Stimulated activated CD4-positive, alpha-beta T cell treated with anti-CD3 and anti-CD28 coated beads, TNF-alpha, amount 100 ng/mL, for 24 hours (primary cell): Measurements from ENCODE around the gene CLTA.
A peak's percentile ranks its signal among the peaks of the same experiment; 100 is the strongest.

Experiments used
- DNase-seq, 3 experiments: peaks; one replicate each; pipeline ENCODE4 v3.0.0-alpha.2; 2020; ENCODE audit warnings: low read depth in 3 of 3

Gene CLTA, protein sequence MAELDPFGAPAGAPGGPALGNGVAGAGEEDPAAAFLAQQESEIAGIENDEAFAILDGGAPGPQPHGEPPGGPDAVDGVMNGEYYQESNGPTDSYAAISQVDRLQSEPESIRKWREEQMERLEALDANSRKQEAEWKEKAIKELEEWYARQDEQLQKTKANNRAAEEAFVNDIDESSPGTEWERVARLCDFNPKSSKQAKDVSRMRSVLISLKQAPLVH

DNA sequence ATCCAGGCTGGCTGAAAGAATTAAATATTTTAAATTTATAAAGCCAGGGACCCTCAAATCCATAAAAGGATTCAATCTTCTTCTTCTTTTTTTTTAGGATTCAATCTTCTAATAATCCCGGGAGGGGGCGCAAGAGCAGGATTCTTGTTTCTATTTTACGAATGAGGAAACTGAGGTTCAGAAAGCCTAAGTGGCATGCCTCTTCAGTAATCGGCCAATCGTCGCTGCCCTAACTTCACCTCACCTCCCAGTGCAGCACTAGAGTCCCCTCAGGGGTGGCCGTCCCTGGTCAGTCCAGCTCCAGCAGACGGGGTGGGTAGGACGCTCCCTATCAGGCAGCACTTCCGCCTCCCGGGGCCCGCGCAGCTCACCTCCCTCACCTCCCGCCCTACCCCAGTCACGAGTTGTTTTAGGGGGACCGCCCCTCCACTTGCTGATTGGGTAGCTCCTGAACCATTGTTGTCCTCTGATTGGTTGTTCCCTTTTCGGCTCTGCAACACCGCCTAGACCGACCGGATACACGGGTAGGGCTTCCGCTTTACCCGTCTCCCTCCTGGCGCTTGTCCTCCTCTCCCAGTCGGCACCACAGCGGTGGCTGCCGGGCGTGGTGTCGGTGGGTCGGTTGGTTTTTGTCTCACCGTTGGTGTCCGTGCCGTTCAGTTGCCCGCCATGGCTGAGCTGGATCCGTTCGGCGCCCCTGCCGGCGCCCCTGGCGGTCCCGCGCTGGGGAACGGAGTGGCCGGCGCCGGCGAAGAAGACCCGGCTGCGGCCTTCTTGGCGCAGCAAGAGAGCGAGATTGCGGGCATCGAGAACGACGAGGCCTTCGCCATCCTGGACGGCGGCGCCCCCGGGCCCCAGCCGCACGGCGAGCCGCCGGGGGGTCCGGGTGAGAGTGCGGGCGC is at the start of gene CLTA:
Gene CLTA, plus strand, starts transcription at position 534 of the 902 bp plus-strand sequence. Its CDS starts 136 bp downstream, at position 670.
- DNase-seq, result peak; percentile 90 to 93 (median 91)

DNA sequence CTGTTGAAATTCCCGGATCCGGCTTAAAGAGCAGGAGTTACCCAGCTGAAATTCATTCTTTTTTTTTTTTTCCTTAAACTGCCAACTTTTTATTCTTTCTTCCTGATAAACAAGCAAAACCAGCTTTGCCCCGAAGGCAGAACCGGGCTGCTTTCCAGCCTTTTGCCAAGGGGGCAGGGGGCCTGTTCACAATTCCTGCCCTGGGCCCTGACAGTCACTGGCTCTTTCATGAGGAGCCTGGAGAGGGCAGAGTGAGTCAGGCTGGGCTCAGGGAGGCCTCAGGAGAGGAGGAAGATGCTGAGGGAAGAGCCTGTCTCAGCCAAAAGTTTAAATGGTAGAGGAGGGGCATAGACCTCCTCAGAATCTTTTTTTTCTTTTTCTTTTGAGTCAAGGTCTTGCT is 49.4 kb upstream of the CLTA start:
- DNase-seq, result no peak

DNA sequence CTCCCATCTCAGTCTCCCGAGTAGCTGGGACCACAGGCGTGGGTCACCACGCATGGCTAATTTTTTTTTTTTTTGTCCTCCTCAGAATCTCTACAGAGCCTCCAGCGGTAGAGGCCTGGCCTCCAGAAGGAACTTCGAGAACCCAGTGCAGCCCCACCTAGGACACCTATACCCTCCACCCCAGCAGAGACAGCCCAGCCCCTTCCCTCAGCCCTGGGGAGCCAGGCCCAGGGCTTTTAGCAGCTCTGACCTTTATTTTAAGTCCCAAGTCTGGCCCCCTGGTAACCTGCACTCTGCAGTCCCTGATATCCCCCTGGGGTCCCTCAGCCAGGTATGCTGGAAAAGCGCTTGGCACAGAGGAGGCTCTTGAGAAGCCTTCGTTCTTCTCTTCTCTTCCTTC is 49.0 kb upstream of the CLTA start:
- DNase-seq, result no peak

DNA sequence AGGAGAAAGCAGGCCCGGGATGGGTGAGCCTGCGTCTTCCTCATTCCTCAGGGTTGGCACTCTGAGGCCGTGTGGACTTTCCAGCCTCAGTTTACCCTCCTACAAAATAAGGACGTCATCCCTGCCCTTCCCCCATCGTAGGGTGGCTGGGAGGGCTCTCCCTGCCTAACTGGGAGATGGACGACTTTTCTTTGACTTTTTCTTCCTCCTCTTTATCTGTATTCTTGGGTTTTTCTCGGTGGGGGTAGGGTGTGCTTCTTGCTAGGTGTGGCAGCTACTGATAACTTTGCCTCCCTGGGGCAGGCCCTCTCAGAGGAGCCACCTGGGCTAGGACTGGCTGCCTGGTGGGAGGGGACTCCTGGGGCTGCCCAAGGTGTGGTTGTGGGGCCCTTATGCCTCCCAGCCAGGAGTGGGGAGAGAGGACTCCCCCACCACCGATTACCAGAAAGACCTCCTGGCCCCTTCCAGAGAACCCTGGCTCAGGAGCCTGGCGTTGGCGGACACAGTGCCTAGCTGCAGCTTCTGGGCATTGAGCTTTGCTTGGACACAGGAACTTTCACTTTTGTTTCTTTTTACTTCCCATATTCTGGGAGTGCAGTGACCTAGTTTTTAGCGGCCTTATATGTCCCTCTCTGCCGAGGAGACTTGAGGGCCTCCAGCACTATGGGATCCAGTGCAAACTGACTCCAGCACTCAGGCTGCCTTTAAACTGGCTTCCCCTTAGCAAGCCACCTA is 48.0 kb upstream of the CLTA start:
- DNase-seq, result no peak

DNA sequence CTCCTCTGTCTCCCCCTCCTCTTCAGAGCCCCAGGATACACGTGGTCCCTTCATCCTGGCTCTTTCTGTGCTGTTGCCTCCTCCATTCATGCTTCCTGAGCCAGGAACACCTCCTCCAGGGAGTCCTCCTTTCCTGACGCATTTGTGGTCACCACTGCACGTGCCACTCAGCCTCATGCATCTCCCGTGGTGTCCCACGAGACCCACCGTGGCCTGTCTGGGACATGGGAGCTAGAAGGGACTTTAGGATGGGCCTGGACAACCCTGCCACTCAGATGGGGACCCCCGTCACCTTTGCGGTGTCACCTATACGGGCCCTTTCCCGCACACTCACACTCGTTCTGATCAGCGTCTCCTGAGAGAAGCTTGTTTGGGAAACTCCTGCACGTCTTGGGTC is 47.5 kb upstream of the CLTA start:
- no peak for DNase-seq

DNA sequence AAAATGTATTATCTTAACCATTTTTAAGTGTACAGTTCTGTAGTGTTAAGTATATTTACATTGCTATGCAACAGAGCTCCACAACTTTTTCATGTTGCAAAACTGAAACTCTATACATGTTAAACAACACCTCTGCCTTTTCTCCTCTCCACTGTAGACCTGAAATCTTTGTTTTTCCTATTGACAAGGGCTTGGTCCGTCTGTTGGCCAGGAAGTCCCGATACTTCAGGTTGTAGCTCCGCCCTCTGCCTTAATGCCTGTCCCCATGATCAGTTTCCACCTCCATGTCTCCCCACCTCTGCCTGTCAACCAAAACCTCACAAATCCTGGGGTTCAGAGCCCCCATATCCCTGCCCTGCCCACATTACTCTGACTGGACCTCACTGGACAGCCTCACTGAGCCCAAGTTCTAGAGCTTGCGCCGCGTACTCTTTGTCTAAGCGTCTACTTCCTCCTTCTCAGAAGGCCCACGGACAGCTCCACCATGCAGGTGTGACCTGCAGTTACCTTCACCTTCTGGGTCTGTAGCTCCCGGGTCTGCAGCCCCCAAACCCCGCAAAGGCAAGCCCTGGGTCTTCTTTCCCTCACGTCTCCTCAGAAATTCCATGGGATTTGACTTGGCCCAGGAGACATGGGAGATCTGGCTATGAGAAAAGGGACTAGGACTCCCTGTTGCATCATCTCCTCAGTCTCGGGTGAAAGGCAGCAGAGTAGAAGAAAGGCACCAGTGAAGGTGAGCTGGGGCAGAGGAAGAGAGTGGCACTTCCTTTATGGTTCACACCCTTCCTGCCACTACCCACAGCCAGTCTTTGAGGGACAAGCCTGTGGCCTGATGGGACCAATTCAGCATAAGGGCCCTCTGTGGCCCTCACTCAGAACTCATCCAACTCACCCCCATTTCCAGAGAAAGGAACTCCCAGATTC is 46.1 kb upstream of the CLTA start:
- no peak for DNase-seq

DNA sequence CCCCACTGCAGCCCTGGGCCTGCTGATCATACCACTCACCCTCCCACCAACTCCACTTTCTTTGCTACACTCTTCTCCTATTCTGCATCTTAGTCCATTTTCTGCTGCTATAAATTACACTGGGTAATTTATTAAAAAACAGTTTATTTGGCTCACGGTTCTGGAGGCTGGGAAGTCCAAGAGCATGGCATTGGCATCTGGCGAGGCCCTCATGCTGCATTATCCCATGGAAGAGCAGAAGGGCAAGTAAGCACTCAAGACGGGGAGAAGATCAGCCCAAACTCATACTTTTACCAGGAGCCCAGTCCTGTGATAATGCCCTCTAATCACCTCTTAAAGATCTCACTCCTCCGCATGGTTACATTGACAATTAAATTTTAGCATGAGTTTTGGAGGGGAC is 44.8 kb upstream of the CLTA start:
- no peak for DNase-seq

DNA sequence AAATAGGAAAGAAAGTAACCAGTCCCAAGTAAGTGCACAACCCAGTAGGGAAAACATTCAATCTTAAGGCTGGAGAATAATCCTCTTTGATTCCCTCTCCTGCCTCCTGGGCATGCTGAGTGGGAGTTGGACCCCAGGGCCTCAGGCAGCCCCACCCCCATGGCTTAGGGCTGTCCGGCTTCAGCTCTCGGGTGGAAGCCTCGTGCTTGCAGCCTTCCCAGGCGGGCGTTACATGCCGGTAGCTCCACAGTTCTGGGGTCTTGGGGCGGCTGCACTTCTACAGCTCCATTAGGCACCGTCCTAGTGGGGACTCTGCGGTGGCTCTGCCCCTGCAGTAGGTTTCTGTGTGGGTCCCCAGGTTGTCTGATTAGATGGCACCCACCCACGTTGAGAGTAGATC is 44.1 kb upstream of the CLTA start:
- no peak for DNase-seq

DNA sequence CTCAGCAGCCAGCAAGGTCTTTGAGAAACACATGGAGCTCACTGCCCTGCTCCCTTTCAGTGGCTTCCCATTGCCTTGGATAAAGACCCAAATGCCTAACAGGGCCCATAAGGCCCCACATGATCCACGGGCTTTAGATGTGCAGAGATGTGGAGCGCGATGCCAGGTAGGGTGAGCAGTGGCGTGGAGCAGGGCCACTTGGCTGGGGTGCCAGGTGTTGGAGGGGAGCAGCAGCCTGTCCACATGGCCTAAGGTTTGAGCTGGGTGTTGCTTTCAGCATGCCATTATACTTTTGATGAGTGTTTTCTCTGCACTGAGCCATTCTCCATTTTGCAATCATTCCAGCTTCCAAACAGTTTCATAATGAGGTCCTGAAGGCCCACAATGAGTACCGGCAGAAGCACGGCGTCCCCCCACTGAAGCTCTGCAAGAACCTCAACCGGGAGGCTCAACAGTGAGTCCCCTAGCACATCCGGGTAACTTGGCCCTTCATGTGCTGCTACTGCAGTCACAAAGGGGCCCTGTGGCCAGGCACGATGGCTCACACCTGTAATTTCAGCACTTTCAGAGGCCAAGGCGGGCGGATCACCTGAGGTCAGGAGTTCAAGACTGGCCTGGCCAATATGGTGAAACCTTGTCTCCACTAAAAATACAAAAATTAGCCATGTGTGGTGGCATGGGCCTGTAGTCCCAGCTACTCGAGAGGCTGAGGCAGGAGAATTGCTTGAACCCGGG is 43.1 kb upstream of the CLTA start:
- DNase-seq, result no peak

DNA sequence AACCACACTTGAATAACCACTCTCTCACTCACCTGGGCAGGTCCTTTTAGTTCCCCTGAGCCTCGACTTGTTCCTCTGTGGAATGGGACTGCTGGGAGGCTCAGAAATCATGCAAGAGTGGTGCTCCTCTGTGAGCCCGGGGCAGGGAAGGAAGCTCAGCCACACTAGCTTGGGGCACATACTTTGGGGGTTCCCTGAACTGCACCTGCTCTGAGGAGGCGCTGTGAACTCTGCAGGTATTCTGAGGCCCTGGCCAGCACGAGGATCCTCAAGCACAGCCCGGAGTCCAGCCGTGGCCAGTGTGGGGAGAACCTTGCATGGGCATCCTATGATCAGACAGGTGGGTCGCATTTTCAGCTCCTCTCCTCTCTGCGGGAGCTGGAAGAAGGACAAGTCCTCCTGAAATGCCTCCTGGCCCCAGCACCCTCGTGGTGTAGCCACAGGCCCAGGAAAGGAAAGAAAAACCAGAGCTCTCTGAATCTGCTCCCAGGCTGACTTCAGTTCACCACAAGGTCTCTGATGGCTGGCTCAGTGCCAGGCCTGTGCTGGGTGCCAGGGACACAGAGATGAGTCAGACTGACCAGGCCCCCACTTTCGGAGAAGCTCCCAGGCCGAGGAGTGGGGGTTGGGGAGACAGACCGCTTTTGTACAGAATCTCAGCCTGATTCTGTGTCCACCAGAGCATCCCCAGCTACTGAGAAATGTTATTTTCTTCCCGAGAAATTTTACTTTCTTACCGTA is 42.2 kb upstream of the CLTA start:
- DNase-seq, result peak in 1 of 3 experiments; percentile 71

DNA sequence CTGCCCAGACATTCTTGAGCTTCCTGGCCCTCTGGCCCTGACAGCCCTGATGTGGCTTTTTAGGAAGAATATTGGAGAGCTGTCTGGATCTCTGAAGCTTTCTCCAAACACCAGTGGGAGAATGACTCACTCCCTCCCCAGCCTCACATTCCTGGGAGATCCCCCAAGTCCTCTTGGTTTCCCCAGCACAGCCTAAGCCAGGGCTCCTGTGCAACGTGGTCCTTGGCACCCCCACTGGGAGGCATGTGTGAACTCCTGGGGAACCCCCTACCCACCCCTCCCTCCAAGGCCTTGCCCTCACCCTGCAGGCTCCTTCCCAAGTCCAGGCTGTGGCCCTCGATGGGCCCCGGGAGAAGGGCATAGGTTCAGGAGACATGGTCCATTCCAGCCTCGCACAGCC is 41.5 kb upstream of the CLTA start:
- DNase-seq, result no peak

DNA sequence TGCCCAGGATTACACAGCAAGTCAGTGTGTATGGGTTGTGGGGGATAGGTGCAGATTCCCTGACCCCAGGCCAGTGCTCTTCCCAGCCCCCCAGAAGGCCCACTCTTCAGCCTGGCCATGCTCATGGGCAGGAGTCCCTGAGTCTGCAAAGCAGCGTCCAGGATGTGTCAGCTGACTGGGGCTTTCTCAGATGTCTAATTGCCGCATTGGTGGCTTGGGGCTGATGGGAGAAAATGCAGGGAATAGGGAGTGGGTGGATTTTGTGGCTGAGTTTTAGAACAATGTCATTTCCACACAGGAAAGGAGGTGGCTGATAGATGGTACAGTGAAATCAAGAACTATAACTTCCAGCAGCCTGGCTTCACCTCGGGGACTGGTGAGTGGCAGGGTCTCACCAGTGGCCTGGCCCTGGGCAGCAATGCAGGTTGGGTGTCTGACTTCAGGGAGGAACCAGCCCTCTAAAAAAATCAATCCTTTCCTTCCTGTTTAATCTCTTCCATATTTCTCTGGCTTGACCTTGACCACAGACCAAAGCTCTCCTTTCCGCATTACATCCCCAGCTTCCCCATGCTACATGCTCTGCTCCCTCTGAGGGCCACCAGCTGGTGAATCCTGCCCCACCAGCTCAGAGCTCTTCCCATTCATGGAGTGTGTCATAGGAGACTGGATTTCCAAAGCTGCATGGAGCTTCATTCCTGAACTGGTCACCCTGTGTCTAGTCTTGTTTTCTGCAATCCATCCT is 40.0 kb upstream of the CLTA start:
- DNase-seq, result no peak

DNA sequence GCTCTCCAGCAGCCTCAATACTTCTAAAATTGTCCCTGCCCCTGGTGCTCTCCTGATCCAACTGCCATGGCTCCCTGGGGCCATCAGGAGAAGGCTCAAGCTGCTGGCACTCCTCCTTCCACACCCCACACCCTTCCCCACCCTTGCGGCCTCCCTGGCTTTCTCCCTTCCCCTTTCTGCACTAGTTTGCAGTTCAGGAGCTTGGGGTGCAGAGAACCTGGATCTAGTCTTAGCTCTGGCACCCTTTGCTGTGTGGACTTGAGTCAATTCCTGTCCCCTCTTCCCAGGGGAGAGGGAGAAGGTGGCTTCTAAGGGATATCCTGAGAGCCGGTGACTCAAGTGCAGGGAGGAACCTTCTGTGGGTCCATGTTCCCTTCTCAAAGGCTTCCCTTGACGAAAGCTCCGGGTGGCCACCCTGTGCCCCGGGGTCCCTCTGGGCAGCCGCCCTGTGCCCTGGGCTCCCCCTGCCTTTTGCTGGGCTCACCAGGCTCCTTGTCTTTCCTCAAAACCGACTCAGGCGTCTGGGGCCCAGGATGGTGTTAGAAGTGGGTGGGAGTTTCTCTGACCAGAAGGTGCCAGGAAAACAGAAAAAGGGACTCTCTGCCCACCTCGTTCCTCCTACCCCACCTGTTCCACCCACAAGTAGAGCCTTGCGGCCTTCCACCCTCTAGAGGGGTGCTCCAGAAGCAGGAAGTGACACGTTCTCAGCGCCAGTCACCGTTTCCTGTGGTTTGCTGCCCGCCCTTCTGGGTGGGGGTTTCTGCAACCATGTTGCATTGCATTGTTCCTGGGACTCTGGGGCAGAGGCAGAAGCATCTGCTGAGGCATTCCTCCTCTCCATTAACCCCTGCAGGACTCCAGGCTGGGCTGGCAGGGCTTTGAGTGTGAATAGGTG is 39.2 kb upstream of the CLTA start:
- peak; percentile 59 to 87 (median 79) for DNase-seq

DNA sequence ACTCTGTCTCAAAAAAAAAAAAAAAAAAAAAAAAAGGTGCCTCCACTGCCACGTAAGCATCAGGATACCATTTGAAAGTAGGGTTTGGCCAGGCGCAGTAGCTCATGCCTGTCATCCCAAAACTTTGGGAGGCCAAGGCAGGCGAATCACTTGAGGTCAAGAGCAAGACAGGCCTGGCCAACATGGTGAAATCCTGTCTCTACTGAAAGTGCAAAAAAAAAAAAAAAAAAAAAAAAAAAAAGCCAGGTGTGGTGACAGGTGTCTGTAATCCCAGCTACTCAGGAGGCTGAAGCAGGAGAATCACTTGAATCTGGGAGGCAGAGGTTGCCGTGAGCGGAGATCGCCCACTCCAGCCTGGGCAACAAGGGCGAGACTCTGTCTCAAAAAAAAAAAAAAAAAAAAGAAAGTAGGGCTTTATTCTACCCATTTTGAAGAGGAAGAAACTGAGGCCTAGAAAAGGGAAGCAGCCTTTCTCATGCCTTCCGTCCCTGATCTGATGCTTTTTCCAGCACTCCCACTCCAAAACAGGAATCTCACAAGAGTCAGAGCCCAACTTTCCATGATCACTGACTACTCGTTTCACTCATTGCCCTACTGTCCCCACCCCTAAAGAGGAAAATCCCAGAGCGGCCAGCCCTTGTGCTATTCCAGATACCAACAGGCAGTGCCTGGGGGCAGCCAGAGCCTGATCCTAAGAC is 37.8 kb upstream of the CLTA start:
- no peak for DNase-seq

DNA sequence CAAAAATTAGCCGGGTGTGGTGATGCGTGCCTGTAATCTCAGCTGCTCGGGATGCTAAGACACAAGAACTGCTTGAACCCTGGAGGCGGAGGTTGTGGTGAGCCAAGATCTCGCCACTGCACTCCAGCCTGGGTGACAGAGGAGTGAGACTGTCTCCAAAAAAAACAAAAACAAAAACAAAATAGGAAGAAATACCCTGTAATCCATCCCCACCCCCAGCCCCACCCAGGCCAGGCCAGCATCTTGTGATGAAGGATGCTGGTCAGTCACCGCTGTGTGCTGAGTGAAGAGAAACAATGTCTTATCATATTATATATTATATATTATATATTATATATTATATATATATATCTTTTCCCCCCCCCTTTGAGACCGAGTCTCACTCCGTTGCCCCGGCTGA is 37.0 kb upstream of the CLTA start:
- DNase-seq, result no peak

DNA sequence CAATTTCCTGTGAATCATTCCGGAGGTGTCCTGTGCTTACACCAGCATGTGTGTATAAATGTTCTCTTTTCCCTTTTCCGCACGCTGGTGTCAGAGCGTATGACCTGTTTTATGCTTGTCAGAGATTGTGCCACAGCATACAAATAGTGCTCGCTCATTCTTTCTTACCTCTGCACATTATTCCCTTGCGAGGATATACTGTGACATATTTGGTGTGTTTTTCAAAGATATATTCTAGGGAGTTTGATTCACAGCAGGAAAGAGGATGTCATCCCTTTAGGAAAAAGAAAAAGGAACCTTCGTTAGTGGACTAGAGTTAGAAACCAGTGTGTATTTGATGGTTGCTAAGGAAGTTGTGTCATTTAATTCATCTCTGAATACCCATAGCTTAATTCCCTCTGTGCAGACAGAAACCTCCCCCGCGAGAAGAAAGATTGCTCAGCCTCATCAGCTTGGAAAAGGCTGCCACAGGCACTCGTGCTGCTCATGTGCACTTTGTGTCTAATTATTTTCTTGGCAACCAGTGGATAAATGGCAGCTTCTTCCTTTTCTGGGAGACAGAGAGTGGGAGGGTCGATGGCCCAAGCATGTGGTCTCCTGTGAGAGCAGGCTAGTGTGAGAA is 36.3 kb upstream of the CLTA start:
- no peak for DNase-seq

DNA sequence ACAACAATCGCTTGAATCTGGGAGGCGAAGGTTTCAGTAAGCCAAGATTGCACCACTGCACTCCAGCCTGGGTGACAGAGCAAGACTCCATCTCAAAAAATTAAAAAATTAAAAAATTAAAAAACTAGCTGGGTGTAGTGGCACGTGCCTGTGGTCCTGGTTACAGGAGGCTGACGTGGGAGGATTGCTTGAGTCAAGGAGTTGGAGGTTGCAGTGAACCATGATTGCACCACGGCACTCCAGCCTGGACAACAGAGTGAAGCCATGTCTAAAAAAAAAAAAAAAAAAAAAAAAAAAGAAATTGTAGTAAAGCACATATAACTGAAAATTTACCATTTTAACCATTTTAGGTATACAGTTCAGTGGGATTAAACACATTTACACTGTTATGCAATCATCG is 34.6 kb upstream of the CLTA start:
- DNase-seq, result no peak
